GM23338 (cell line): Measurements from ENCODE around the gene RASA3. TPM values are rescaled to one million over a fixed set of nuclear protein-coding genes. Genes with fewer than 3 reads are reported as not detected.

Experiments
- ATAC-seq: fragments of 200-7000 bp; cut with Tn5 transposase; 3 replicates; pipeline ENCODE4 v1.9.1; 2020
- DNase-seq: peaks from one replicate; pipeline ENCODE4 v3.0.0-alpha.2; 2015; ENCODE audit warnings: low spot score
- H2AFZ ChIP-seq: fragments of 200-600 bp; sonication (generic); 2 replicates; pipeline ENCODE4 v1.8.0; 2016; ENCODE audit warnings: antibody characterized with exemption, mild to moderate bottlenecking, moderate library complexity
- H3F3A ChIP-seq: fragments of 200-600 bp; sonication (generic); replicated peaks from 2 replicates; pipeline ENCODE4 v1.8.0; 2017; ENCODE audit warnings: antibody characterized with exemption, mixed run types, low read depth
- H3K27ac ChIP-seq: fragments of 200-600 bp; sonication (generic); 2 replicates; pipeline ENCODE4 v1.6.1; 2016; ENCODE audit warnings: low read depth
- H3K27me3 ChIP-seq: fragments of 200-600 bp; sonication (generic); 2 replicates; pipeline ENCODE4 v1.8.0; 2016; ENCODE audit warnings: mild to moderate bottlenecking, mixed run types, moderate library complexity; ENCODE audit not compliant: insufficient read depth
- H3K36me3 ChIP-seq: fragments of 200-600 bp; sonication (generic); 2 replicates; pipeline ENCODE4 v1.8.0; 2016; ENCODE audit warnings: mild to moderate bottlenecking; ENCODE audit not compliant: insufficient read depth
- H3K4me1 ChIP-seq: fragments of 200-600 bp; sonication (generic); 2 replicates; pipeline ENCODE4 v1.8.0; 2016; ENCODE audit warnings: mild to moderate bottlenecking, moderate library complexity; ENCODE audit not compliant: insufficient read depth
- H3K4me2 ChIP-seq: fragments of 200-600 bp; sonication (generic); 2 replicates; pipeline ENCODE4 v1.7.1; 2017; ENCODE audit warnings: mixed run types
- H3K4me3 ChIP-seq: fragments of 200-600 bp; sonication (generic); 2 replicates; pipeline ENCODE4 v1.6.1; 2016; ENCODE audit warnings: mixed run types
- H3K79me2 ChIP-seq: fragments of 200-600 bp; sonication (generic); replicated peaks from 2 replicates; pipeline ENCODE4 v1.8.0; 2017; ENCODE audit warnings: mild to moderate bottlenecking; ENCODE audit not compliant: insufficient read depth
- H3K9me2 ChIP-seq: fragments of 200-600 bp; sonication (generic); 2 replicates; pipeline ENCODE4 v1.8.0; 2017; ENCODE audit not compliant: insufficient read depth
- H4K20me1 ChIP-seq: fragments of 200-600 bp; sonication (generic); replicated peaks from 2 replicates; pipeline ENCODE4 v1.8.0; 2017; ENCODE audit warnings: mild to moderate bottlenecking; ENCODE audit not compliant: insufficient read depth
- H3K27ac Mint-ChIP-seq: 2 replicates; pipeline ENCODE4 v1.8.0; 2020; ENCODE audit warnings: inconsistent platforms, mild to moderate bottlenecking, moderate library complexity, mixed read lengths
- H3K27me3 Mint-ChIP-seq: 3 replicates; pipeline ENCODE4 v1.8.0; 2022; ENCODE audit warnings: low read depth, mild to moderate bottlenecking, moderate library complexity, mixed read lengths, inconsistent platforms; ENCODE audit not compliant: insufficient read depth, poor library complexity
- H3K36me3 Mint-ChIP-seq: 3 replicates; pipeline ENCODE4 v1.8.0; 2021; ENCODE audit warnings: low read depth, mild to moderate bottlenecking, inconsistent platforms, moderate library complexity, mixed read lengths
- H3K4me1 Mint-ChIP-seq: 3 replicates; pipeline ENCODE4 v1.8.0; 2020; ENCODE audit warnings: mild to moderate bottlenecking, inconsistent platforms, mixed read lengths
- H3K4me3 Mint-ChIP-seq: 3 replicates; pipeline ENCODE4 v1.8.0; 2021; ENCODE audit warnings: moderate library complexity, mild to moderate bottlenecking, inconsistent platforms, mixed read lengths
- H3K9me3 Mint-ChIP-seq: 3 replicates; pipeline ENCODE4 v1.8.0; 2020; ENCODE audit warnings: moderate library complexity, mild to moderate bottlenecking, inconsistent platforms, mixed read lengths
- CREB1 ChIP-seq: fragments of 250-450 bp; sonication (Bioruptor Pico); IDR thresholded peaks from 2 replicates; pipeline ENCODE4 v1.5.0; 2020; ENCODE audit warnings: low read depth, mild to moderate bottlenecking, moderate library complexity
- EZH2 ChIP-seq: fragments of 200-600 bp; sonication (generic); IDR thresholded peaks from one replicate; pipeline ENCODE4 v1.8.0; 2017; ENCODE audit warnings: antibody characterized with exemption, mild to moderate bottlenecking, low read depth; ENCODE audit not compliant: unreplicated experiment
- EZH2phosphoT487 ChIP-seq: fragments of 200-600 bp; sonication (generic); IDR thresholded peaks from one replicate; pipeline ENCODE4 v1.8.1; 2018; ENCODE audit warnings: antibody characterized with exemption; ENCODE audit not compliant: unreplicated experiment
- JUNB ChIP-seq: IDR thresholded peaks from one replicate; pipeline ENCODE4 v1.6.1; 2016; ENCODE audit warnings: antibody characterized with exemption; ENCODE audit not compliant: unreplicated experiment
- NANOG ChIP-seq: IDR thresholded peaks from 2 replicates; pipeline ENCODE4 v1.6.1; 2016; ENCODE audit warnings: antibody characterized with exemption, borderline replicate concordance
- POLR2AphosphoS5 ChIP-seq: IDR thresholded peaks from 2 replicates; pipeline ENCODE4 v1.6.1; 2016; ENCODE audit warnings: antibody characterized with exemption, low read depth
- STAT1 ChIP-seq: IDR thresholded peaks from one replicate; pipeline ENCODE4 v1.6.1; 2016; ENCODE audit warnings: antibody characterized with exemption; ENCODE audit not compliant: unreplicated experiment
- ZNF114 ChIP-seq: fragments of 250-450 bp; sonication (Bioruptor Pico); IDR thresholded peaks from 2 replicates; pipeline ENCODE4 v1.5.0; 2020; ENCODE audit warnings: mild to moderate bottlenecking, moderate library complexity
- ZNF331 ChIP-seq: fragments of 250-450 bp; sonication (Bioruptor Pico); IDR thresholded peaks from 2 replicates; pipeline ENCODE4 v1.5.0; 2020; ENCODE audit warnings: low read depth, mild to moderate bottlenecking, moderate library complexity
- polyA plus RNA-seq: library from polyadenylated mRNA; unstranded; fragments of >200 nt; fragmentation: Nextera tagmentation; extraction: Ambion mirVana; gene quantifications from 2 replicates; pipeline ENCODE4 v1.2.1, GENCODE V29; 2016
- total RNA-seq: library from RNA; depleted of rRNA; stranded (reverse); fragments of >200 nt; shearing (Covaris generic); gene quantifications from 2 replicates; pipeline ENCODE4 v1.2.3, GENCODE V29; 2014
- TF ChIP-seq, protein P1 (sequence below): IDR thresholded peaks from one replicate; pipeline ENCODE4 v1.6.1; 2018; ENCODE audit warnings: antibody characterized with exemption; ENCODE audit not compliant: unreplicated experiment
- TF ChIP-seq, protein P2 (sequence below): IDR thresholded peaks from 2 replicates; pipeline ENCODE4 v1.6.1; 2016; ENCODE audit warnings: antibody characterized with exemption
- TF ChIP-seq, protein P3 (sequence below): fragments of 250-450 bp; sonication (Bioruptor Pico); IDR thresholded peaks from 2 replicates; pipeline ENCODE4 v1.5.0; 2020; ENCODE audit warnings: mild to moderate bottlenecking, moderate library complexity
- TF ChIP-seq, protein P4 (sequence below), 2 experiments: fragments of 200-600 bp in 1 of 2; sonication (generic) in 1 of 2; conservative IDR thresholded peaks; 2 replicates each; pipeline versions ENCODE4 v1.5.1 to v1.6.1; 2016 to 2017; ENCODE audit warnings: antibody characterized with exemption in 2 of 2, low read depth in 2 of 2, mild to moderate bottlenecking in 2 of 2, moderate library complexity in 1 of 2

RASA3 gene
- total and polyA plus RNA-seq, 2 experiments from 2014 or later: 11.2 to 20.7 TPM

DNA sequence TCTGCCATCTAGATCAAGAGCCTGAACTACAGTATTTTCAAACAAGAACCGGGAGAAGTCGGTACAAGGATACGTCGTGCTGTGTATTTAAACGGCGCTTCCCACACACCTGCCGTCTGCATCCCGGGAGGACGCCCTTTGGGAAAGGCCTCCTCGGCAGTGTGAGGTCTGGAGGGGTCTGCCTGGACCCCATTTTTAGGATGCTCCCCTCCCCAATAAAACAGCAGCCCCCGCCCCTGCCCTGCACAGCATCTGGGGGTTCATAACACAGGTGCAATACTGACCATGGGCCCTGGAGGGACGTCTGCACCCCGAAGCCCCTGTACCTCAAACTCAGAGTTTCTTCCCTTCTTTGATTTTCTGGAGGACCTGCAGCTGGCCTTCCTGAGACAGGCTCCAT, 154.4 kb downstream of the RASA3 start:
- H3K9me2 ChIP-seq: no peaks in the 10 kb centered on the region

More for the DNA sequence above, 154.4 kb downstream of the RASA3 start:
- no peak overlapping the region for H3K4me2 ChIP-seq
- no peak overlapping the region for H2AFZ ChIP-seq
- Mint-ChIP-seq H3K4me3 (no peak overlapping the region), H3K36me3 (peaks cover 32% of the 10 kb centered on the region), H3K27ac (no peak overlapping the region), H3K27me3 (peaks cover 5% of the 10 kb centered on the region), H3K9me3 (peaks cover 4% of the 10 kb centered on the region; the same call in 1 of the 3 replicates), H3K4me1 (no peaks in the 10 kb centered on the region; the same call in 2 of the 3 replicates)
- H4K20me1 ChIP-seq: no peaks in the 10 kb centered on the region
- no peaks in the 10 kb centered on the region for H3K27me3 ChIP-seq
- no peaks in the 10 kb centered on the region; the same call in 1 of the 2 replicates for H3K36me3 ChIP-seq
- ATAC-seq (no peak), DNase-seq (no peak)
- H3K4me1 ChIP-seq: no peaks in the 10 kb centered on the region
- no peaks in the 10 kb centered on the region for H3F3A ChIP-seq
- no peaks in the 10 kb centered on the region for H3K79me2 ChIP-seq
- H3K27ac ChIP-seq: no peak overlapping the region
- no peak overlapping the region for H3K4me3 ChIP-seq
- no peak for TF ChIP-seq NANOG
- TF ChIP-seq, protein P1, sequence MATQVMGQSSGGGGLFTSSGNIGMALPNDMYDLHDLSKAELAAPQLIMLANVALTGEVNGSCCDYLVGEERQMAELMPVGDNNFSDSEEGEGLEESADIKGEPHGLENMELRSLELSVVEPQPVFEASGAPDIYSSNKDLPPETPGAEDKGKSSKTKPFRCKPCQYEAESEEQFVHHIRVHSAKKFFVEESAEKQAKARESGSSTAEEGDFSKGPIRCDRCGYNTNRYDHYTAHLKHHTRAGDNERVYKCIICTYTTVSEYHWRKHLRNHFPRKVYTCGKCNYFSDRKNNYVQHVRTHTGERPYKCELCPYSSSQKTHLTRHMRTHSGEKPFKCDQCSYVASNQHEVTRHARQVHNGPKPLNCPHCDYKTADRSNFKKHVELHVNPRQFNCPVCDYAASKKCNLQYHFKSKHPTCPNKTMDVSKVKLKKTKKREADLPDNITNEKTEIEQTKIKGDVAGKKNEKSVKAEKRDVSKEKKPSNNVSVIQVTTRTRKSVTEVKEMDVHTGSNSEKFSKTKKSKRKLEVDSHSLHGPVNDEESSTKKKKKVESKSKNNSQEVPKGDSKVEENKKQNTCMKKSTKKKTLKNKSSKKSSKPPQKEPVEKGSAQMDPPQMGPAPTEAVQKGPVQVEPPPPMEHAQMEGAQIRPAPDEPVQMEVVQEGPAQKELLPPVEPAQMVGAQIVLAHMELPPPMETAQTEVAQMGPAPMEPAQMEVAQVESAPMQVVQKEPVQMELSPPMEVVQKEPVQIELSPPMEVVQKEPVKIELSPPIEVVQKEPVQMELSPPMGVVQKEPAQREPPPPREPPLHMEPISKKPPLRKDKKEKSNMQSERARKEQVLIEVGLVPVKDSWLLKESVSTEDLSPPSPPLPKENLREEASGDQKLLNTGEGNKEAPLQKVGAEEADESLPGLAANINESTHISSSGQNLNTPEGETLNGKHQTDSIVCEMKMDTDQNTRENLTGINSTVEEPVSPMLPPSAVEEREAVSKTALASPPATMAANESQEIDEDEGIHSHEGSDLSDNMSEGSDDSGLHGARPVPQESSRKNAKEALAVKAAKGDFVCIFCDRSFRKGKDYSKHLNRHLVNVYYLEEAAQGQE: no peak
- no peak for TF ChIP-seq JUNB
- TF ChIP-seq, protein P2, sequence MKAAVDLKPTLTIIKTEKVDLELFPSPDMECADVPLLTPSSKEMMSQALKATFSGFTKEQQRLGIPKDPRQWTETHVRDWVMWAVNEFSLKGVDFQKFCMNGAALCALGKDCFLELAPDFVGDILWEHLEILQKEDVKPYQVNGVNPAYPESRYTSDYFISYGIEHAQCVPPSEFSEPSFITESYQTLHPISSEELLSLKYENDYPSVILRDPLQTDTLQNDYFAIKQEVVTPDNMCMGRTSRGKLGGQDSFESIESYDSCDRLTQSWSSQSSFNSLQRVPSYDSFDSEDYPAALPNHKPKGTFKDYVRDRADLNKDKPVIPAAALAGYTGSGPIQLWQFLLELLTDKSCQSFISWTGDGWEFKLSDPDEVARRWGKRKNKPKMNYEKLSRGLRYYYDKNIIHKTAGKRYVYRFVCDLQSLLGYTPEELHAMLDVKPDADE: no peak
- TF ChIP-seq ZNF331 (CRISPR knock-in tag): no peak
- TF ChIP-seq STAT1: no peak
- no peak for TF ChIP-seq ZNF114 (CRISPR knock-in tag)
- TF ChIP-seq, protein P3, sequence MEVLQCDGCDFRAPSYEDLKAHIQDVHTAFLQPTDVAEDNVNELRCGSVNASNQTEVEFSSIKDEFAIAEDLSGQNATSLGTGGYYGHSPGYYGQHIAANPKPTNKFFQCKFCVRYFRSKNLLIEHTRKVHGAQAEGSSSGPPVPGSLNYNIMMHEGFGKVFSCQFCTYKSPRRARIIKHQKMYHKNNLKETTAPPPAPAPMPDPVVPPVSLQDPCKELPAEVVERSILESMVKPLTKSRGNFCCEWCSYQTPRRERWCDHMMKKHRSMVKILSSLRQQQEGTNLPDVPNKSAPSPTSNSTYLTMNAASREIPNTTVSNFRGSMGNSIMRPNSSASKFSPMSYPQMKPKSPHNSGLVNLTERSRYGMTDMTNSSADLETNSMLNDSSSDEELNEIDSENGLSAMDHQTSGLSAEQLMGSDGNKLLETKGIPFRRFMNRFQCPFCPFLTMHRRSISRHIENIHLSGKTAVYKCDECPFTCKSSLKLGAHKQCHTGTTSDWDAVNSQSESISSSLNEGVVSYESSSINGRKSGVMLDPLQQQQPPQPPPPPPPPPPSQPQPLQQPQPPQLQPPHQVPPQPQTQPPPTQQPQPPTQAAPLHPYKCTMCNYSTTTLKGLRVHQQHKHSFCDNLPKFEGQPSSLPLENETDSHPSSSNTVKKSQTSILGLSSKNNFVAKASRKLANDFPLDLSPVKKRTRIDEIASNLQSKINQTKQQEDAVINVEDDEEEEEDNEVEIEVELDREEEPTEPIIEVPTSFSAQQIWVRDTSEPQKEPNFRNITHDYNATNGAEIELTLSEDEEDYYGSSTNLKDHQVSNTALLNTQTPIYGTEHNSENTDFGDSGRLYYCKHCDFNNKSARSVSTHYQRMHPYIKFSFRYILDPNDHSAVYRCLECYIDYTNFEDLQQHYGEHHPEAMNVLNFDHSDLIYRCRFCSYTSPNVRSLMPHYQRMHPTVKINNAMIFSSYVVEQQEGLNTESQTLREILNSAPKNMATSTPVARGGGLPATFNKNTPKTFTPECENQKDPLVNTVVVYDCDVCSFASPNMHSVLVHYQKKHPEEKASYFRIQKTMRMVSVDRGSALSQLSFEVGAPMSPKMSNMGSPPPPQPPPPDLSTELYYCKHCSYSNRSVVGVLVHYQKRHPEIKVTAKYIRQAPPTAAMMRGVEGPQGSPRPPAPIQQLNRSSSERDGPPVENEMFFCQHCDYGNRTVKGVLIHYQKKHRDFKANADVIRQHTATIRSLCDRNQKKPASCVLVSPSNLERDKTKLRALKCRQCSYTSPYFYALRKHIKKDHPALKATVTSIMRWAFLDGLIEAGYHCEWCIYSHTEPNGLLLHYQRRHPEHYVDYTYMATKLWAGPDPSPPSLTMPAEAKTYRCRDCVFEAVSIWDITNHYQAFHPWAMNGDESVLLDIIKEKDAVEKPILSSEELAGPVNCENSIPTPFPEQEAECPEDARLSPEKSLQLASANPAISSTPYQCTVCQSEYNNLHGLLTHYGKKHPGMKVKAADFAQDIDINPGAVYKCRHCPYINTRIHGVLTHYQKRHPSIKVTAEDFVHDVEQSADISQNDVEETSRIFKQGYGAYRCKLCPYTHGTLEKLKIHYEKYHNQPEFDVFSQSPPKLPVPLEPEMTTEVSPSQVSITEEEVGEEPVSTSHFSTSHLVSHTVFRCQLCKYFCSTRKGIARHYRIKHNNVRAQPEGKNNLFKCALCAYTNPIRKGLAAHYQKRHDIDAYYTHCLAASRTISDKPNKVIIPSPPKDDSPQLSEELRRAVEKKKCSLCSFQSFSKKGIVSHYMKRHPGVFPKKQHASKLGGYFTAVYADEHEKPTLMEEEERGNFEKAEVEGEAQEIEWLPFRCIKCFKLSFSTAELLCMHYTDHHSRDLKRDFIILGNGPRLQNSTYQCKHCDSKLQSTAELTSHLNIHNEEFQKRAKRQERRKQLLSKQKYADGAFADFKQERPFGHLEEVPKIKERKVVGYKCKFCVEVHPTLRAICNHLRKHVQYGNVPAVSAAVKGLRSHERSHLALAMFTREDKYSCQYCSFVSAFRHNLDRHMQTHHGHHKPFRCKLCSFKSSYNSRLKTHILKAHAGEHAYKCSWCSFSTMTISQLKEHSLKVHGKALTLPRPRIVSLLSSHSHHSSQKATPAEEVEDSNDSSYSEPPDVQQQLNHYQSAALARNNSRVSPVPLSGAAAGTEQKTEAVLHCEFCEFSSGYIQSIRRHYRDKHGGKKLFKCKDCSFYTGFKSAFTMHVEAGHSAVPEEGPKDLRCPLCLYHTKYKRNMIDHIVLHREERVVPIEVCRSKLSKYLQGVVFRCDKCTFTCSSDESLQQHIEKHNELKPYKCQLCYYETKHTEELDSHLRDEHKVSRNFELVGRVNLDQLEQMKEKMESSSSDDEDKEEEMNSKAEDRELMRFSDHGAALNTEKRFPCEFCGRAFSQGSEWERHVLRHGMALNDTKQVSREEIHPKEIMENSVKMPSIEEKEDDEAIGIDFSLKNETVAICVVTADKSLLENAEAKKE: no peak
- no peak for TF ChIP-seq CREB1 (CRISPR knock-in tag)
- no peak for TF ChIP-seq POLR2AphosphoS5
- TF ChIP-seq EZH2: no peak
- TF ChIP-seq, protein P4, sequence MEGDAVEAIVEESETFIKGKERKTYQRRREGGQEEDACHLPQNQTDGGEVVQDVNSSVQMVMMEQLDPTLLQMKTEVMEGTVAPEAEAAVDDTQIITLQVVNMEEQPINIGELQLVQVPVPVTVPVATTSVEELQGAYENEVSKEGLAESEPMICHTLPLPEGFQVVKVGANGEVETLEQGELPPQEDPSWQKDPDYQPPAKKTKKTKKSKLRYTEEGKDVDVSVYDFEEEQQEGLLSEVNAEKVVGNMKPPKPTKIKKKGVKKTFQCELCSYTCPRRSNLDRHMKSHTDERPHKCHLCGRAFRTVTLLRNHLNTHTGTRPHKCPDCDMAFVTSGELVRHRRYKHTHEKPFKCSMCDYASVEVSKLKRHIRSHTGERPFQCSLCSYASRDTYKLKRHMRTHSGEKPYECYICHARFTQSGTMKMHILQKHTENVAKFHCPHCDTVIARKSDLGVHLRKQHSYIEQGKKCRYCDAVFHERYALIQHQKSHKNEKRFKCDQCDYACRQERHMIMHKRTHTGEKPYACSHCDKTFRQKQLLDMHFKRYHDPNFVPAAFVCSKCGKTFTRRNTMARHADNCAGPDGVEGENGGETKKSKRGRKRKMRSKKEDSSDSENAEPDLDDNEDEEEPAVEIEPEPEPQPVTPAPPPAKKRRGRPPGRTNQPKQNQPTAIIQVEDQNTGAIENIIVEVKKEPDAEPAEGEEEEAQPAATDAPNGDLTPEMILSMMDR (conservative IDR thresholded peaks at IDR 0.05; ENCODE audit: low read depth in 2 of 2): no peak
- TF ChIP-seq EZH2phosphoT487: no peak
